ENCODE results near the gene CERS2. TPM values are rescaled to one million over a fixed set of nuclear protein-coding genes. Genes with fewer than 3 reads are reported as not detected.
A peak's percentile ranks its signal among the peaks of the same experiment; 100 is the strongest.

Gene CERS2
- total RNA-seq, 1 donor from 2014 or later: 189 TPM

DNA sequence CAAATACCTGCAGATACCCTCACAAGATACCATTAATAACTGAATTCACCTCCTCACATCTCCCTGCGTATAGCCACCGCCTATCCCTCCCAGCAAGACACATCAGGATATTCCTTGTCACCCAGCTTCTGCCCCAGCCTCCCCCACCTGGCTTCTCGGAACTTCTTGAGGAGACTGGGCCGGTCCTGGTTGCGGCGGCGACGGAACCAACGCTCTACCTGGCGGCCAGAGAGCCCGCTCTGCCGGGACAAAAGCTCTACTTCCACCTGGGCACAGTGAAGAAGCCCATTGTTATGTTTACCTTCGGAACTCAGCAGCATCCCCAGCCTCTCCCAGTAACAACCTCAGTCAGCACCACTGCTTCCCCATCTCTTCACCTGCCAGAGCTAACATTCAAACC, 6.7 kb downstream of the CERS2 start:
- DNase-seq (ENCODE audit: low read depth) (no peak), FAIRE-seq (no peak)
- H3K4me3 Mint-ChIP-seq (ENCODE audit: unreplicated experiment): peak overlapping the region; percentile 4
- H2AFZ ChIP-seq (ENCODE audit: low read depth, low read length): no peak overlapping the region
- peaks cover 40% of the 10 kb centered on the region for H3K36me3 ChIP-seq (ENCODE audit: insufficient read depth, low read length)
- H3K36me3 Mint-ChIP-seq (ENCODE audit: low read depth, unreplicated experiment): peaks cover 37% of the 10 kb centered on the region
- peaks cover 22% of the 10 kb centered on the region for H3K4me1 ChIP-seq (ENCODE audit: insufficient read depth, low read length)
- peaks cover 58% of the 10 kb centered on the region for H3K79me2 ChIP-seq (ENCODE audit: insufficient read depth, low read length)
- H4K20me1 ChIP-seq (ENCODE audit: insufficient read depth, low read length): peaks cover 79% of the 10 kb centered on the region
- no peak overlapping the region for H3K27ac Mint-ChIP-seq (ENCODE audit: unreplicated experiment)
- no peak overlapping the region for H3K4me3 ChIP-seq (ENCODE audit: insufficient read depth, low read depth, low read length)
- no peaks in the 10 kb centered on the region for H3K27me3 Mint-ChIP-seq (ENCODE audit: low read depth, unreplicated experiment)
- peaks cover 24% of the 10 kb centered on the region for H3K4me1 Mint-ChIP-seq (ENCODE audit: low read depth, unreplicated experiment)
- H3K4me2 ChIP-seq (ENCODE audit: low read length): no peak overlapping the region
- H3K27me3 ChIP-seq (ENCODE audit: insufficient read depth, low read length): no peaks in the 10 kb centered on the region
- H3K27ac ChIP-seq (ENCODE audit: low read depth, low read length): no peak overlapping the region
- H3K9ac ChIP-seq (ENCODE audit: low read length): no peak overlapping the region
- no peak for TF ChIP-seq EZH2 (IDR thresholded peaks at IDR 0.05; ENCODE audit: insufficient read depth, low read length)
- no peak for TF ChIP-seq CTCF (IDR thresholded peaks at IDR 0.05; ENCODE audit: insufficient read depth, low read depth, low read length)
- H3K9me3 Mint-ChIP-seq (ENCODE audit: unreplicated experiment): no peaks in the 10 kb centered on the region
- no peaks in the 10 kb centered on the region for H3K9me3 ChIP-seq (ENCODE audit: insufficient read depth, low read depth, low read length)

DNA sequence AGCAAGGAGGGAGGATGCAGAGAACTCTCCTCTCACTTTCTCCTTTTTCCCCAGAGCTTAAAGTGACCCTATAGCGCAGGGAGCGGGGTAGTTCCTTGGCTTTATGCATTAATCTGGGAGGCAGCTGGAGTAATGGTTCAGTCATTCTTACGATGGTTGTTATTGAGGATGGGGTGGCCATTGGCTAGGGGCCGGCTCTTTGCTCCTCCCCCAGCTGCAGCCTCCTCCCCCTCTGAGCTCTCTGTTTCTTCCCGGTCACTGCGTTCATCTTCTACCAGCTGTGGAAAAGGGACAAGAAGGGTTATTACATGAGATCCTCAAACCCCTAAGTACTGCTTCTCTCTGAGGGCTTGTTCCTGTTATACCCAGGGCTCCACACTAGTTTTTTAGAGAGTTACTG, 8.6 kb downstream of the CERS2 start:
- peaks cover 51% of the 10 kb centered on the region for H3K36me3 ChIP-seq (ENCODE audit: insufficient read depth, low read length)
- no peak overlapping the region for H3K4me2 ChIP-seq (ENCODE audit: low read length)
- no peak overlapping the region for H3K9ac ChIP-seq (ENCODE audit: low read length)
- Mint-ChIP-seq H3K9me3 (ENCODE audit: unreplicated experiment) (no peaks in the 10 kb centered on the region), H3K27me3 (ENCODE audit: low read depth, unreplicated experiment) (no peaks in the 10 kb centered on the region), H3K27ac (ENCODE audit: unreplicated experiment) (no peak overlapping the region), H3K4me3 (ENCODE audit: unreplicated experiment) (no peak overlapping the region), H3K4me1 (ENCODE audit: low read depth, unreplicated experiment) (peaks cover 5% of the 10 kb centered on the region), H3K36me3 (ENCODE audit: low read depth, unreplicated experiment) (peaks cover 48% of the 10 kb centered on the region)
- H3K4me1 ChIP-seq (ENCODE audit: insufficient read depth, low read length): peaks cover 3% of the 10 kb centered on the region
- H3K27ac ChIP-seq (ENCODE audit: low read depth, low read length): no peak overlapping the region
- FAIRE-seq (no peak), DNase-seq (ENCODE audit: low read depth) (no peak)
- peaks cover 60% of the 10 kb centered on the region for H4K20me1 ChIP-seq (ENCODE audit: insufficient read depth, low read length)
- TF ChIP-seq EZH2 (IDR thresholded peaks at IDR 0.05; ENCODE audit: insufficient read depth, low read length): no peak
- H3K4me3 ChIP-seq (ENCODE audit: insufficient read depth, low read depth, low read length): no peak overlapping the region
- H2AFZ ChIP-seq (ENCODE audit: low read depth, low read length): no peak overlapping the region
- H3K9me3 ChIP-seq (ENCODE audit: insufficient read depth, low read depth, low read length): no peaks in the 10 kb centered on the region
- H3K79me2 ChIP-seq (ENCODE audit: insufficient read depth, low read length): peaks cover 38% of the 10 kb centered on the region
- no peaks in the 10 kb centered on the region for H3K27me3 ChIP-seq (ENCODE audit: insufficient read depth, low read length)

DNA sequence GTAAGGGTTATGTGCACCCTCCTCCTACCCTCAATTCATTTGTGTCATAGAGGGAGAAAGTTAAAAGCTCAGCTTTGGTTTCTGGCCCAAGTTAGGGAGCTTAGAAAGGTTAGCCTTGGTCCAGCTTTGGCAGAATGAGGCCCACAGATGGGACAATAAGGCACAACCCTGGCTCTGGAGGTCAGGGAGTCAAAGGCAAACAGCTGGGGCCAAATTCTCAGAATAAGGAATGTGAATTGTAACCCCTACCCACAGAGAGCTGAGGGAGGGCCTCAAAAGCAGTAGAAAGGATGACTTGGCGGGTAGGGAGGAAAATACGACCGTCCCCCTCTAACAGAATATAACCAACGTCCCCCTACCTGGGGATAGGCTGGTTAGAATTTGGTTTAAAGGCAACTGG, 9.0 kb downstream of the CERS2 start:
- H3K9me3 Mint-ChIP-seq (ENCODE audit: unreplicated experiment): no peaks in the 10 kb centered on the region
- peaks cover 34% of the 10 kb centered on the region for H3K79me2 ChIP-seq (ENCODE audit: insufficient read depth, low read length)
- DNase-seq (ENCODE audit: low read depth): no peak
- H3K9ac ChIP-seq (ENCODE audit: low read length): no peak overlapping the region
- no peak overlapping the region for H3K27ac ChIP-seq (ENCODE audit: low read depth, low read length)
- no peak overlapping the region for H3K4me2 ChIP-seq (ENCODE audit: low read length)
- no peak overlapping the region for H2AFZ ChIP-seq (ENCODE audit: low read depth, low read length)
- H4K20me1 ChIP-seq (ENCODE audit: insufficient read depth, low read length): peaks cover 56% of the 10 kb centered on the region
- no peak for FAIRE-seq
- H3K9me3 ChIP-seq (ENCODE audit: insufficient read depth, low read depth, low read length): no peaks in the 10 kb centered on the region
- TF ChIP-seq EZH2 (IDR thresholded peaks at IDR 0.05; ENCODE audit: insufficient read depth, low read length): no peak
- no peak for TF ChIP-seq CTCF (IDR thresholded peaks at IDR 0.05; ENCODE audit: insufficient read depth, low read depth, low read length)
- H3K4me1 Mint-ChIP-seq (ENCODE audit: low read depth, unreplicated experiment): peaks cover 2% of the 10 kb centered on the region
- H3K4me3 Mint-ChIP-seq (ENCODE audit: unreplicated experiment): no peak overlapping the region
- no peaks in the 10 kb centered on the region for H3K27me3 Mint-ChIP-seq (ENCODE audit: low read depth, unreplicated experiment)
- no peaks in the 10 kb centered on the region for H3K27me3 ChIP-seq (ENCODE audit: insufficient read depth, low read length)
- H3K36me3 ChIP-seq (ENCODE audit: insufficient read depth, low read length): peaks cover 54% of the 10 kb centered on the region
- H3K27ac Mint-ChIP-seq (ENCODE audit: unreplicated experiment): no peak overlapping the region
- no peak overlapping the region for H3K4me3 ChIP-seq (ENCODE audit: insufficient read depth, low read depth, low read length)
- no peaks in the 10 kb centered on the region for H3K4me1 ChIP-seq (ENCODE audit: insufficient read depth, low read length)
- H3K36me3 Mint-ChIP-seq (ENCODE audit: low read depth, unreplicated experiment): peaks cover 49% of the 10 kb centered on the region

Measured in astrocyte (in vitro differentiated cells and primary cell).